Vagina (tissue), 2 donors: Measurements from ENCODE around the gene STK11IP. TPM values are rescaled to one million over a fixed set of nuclear protein-coding genes. Genes with fewer than 3 reads are reported as not detected.

Source experiments
- DNase-seq, 2 donors: peaks; one replicate each; pipeline ENCODE4 v3.0.0-alpha.2; 2017; ENCODE audit errors: extremely low spot score in 2 of 2
- H3K27ac ChIP-seq: fragments of 200-600 bp; sonication (generic); one replicate; pipeline ENCODE4 v1.5.1; 2019
- H3K27me3 ChIP-seq: fragments of 200-600 bp; sonication (generic); one replicate; pipeline ENCODE4 v1.5.1; 2019
- H3K36me3 ChIP-seq, 2 donors: fragments of 200-600 bp; sonication (generic); one replicate each; pipeline ENCODE4 v1.5.1; 2017 to 2019
- H3K4me1 ChIP-seq: fragments of 200-600 bp; sonication (generic); one replicate; pipeline ENCODE4 v1.5.1; 2019
- H3K4me3 ChIP-seq, 2 donors: fragments of 200-600 bp; sonication (generic); 1 replicate in 1 of 2; 2 replicates in 1 of 2; pipeline ENCODE4 v1.5.1; 2016 to 2019
- H3K9me3 ChIP-seq: fragments of 200-600 bp; sonication (generic); one replicate; pipeline ENCODE4 v1.5.1; 2019
- CTCF ChIP-seq, 3 experiments: fragments of 450-650 bp in 2 of 3; fragments of 200-600 bp in 1 of 3; sonication (generic) in 1 of 3; IDR thresholded peaks; one replicate each; pipeline ENCODE4 v1.5.1; 2017 to 2019; ENCODE audit warnings: antibody characterized with exemption in 3 of 3, mild to moderate bottlenecking in 2 of 3, moderate library complexity in 2 of 3
- POLR2A ChIP-seq, 2 donors: fragments of 450-650 bp; IDR thresholded peaks; one replicate each; pipeline ENCODE4 v1.6.1; 2017; ENCODE audit warnings: antibody characterized with exemption in 2 of 2, mild to moderate bottlenecking in 2 of 2, moderate library complexity in 2 of 2
- POLR2AphosphoS5 ChIP-seq, 2 donors: sonication (generic); formaldehyde crosslinking; IDR thresholded peaks; one replicate each; pipeline ENCODE4 v1.9.0; 2017; ENCODE audit warnings: antibody characterized with exemption in 2 of 2, mild to moderate bottlenecking in 2 of 2, low read depth in 1 of 2; ENCODE audit not compliant: insufficient read depth in 1 of 2
- intact Hi-C: fragments of 100-400 bp; cut with DNase I; formaldehyde crosslinking; loops from one replicate; pipeline ENCODE4 v1.15.1; 2023
- total RNA-seq: library from RNA; depleted of rRNA; stranded (reverse); fragments of >200 nt; gene quantifications from one replicate; pipeline ENCODE4 v1.2.3, GENCODE V29; 2016

Gene STK11IP
- total RNA-seq, 1 donor from 2014 or later, result 11.3 TPM

- no peaks in the 10 kb centered on the region for H3K9me3 ChIP-seq
- TF ChIP-seq POLR2AphosphoS5 (IDR thresholded peaks at IDR 0.05; ENCODE audit: insufficient read depth in 1 of 2, low read depth in 1 of 2) (no peak), CTCF (IDR thresholded peaks at IDR 0.05) (no peak), POLR2A (IDR thresholded peaks at IDR 0.05) (no peak)
- peaks cover 0 to 11% of the 10 kb centered on the region in 2 donors for H3K36me3 ChIP-seq
- no peak overlapping the region for H3K4me3 ChIP-seq
- H3K27me3 ChIP-seq, result no peaks in the 10 kb centered on the region
- DNase-seq, result no peak
- no peaks in the 10 kb centered on the region for H3K4me1 ChIP-seq
- intact Hi-C loops, result no loop called here
- H3K27ac ChIP-seq, result no peak overlapping the region
These were observed 36.8 kb upstream of the STK11IP start for GRCh38 chr2:219560893-219561178.

DNA sequence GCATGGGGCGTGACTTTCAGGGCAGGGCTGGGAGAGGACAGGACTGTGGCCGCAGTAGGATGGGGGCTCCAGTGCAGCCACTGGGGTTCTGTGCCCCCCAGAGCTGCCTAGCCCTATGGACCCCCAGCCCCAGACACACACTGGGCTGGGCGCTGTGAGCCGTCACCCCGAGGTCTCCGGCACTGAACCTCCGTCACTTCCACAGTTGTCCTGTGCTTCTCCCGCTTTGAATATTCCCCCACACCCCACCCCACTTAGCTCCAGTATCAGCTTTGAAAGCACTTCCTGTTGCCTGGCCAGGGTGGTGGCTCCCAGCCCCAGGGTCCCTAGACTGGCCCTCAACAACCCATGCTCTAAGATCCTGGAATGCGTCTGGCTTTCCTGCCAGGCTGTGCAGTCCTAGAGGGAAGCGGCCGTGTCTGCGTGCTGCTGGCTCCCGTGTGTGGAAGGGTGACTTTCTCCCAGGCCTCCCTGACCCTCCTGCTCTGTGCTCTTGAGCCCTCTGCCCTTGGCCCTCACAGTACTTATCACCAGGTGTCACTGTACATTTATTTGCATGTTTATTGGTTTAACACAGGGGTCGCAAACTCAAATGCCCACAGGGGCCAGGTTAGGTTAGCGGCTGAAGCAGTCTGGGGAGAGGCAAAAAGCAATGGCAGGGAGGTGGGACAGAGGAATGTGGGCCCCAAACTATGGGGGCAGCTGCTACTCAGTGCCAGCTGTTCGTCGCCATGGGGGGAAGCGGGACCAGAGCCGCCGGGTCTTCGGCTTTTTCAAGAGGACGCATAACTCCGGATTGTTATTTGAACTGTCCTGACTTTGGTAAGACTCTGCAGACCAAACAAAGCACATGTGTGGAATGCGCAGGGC lies 36.2 kb upstream of the STK11IP start:
- no peaks in the 10 kb centered on the region for H3K27me3 ChIP-seq
- H3K9me3 ChIP-seq, result no peaks in the 10 kb centered on the region
- H3K4me1 ChIP-seq, result no peaks in the 10 kb centered on the region
- H3K27ac ChIP-seq, result no peak overlapping the region
- TF ChIP-seq POLR2A (IDR thresholded peaks at IDR 0.05) (no peak), CTCF (IDR thresholded peaks at IDR 0.05) (no peak), POLR2AphosphoS5 (IDR thresholded peaks at IDR 0.05; ENCODE audit: insufficient read depth in 1 of 2, low read depth in 1 of 2) (no peak)
- no peak overlapping the region for H3K4me3 ChIP-seq
- no peak for DNase-seq
- H3K36me3 ChIP-seq, result peaks cover 0 to 11% of the 10 kb centered on the region in 2 donors
- intact Hi-C loops, result no loop called here

DNA sequence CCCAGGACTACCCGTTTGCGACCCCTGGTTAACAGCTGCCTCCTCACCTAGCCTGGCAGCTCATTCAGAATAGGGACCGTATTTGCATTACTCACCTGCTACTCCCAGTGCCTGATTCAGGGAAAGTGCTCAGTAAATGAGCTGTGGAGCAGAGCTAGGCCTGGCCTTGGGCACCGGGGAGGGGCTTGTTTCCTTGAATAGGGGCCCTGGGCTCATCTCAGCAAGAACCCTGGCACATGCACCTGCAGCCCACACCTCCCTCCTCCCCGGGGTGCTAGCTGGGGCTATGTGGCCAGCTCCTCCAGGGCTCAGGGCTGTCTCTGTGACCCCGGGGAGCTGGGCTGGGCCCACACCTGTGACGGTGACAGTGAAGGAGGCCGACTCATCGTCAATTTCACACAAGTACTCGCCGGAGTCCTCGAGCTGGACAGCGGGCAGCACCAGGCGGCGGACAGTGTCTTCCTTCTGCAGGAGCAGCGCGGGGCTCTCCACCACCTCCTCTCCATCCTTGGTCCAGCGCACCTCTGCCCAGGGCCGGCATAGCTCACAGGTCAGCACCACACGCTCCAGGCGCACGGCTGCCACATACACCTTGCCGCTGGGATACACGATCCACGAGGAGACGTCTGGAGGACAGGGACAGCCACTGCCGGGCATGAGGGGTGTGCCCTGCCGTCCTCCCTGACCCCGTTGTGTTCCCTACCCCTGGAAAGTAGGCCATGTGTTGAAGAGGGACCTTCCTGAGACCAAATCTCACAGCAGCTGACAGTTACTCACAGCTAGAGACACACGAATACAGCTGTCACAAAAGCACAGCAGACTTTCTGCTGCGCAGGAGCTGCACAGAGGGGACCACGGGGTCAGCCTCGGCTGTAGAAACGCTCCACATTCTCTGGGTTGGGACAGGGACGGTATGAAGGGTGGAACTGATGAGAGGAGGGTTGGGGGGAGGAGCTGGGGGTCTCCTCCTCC lies 35.3 kb upstream of the STK11IP start:
- H3K4me3 ChIP-seq, result no peak overlapping the region
- no peak for DNase-seq
- TF ChIP-seq CTCF (IDR thresholded peaks at IDR 0.05) (no peak), POLR2AphosphoS5 (IDR thresholded peaks at IDR 0.05; ENCODE audit: insufficient read depth in 1 of 2, low read depth in 1 of 2) (no peak), POLR2A (IDR thresholded peaks at IDR 0.05) (no peak)
- no peaks in the 10 kb centered on the region for H3K4me1 ChIP-seq
- no peak overlapping the region for H3K27ac ChIP-seq
- H3K36me3 ChIP-seq, result peaks cover 0 to 11% of the 10 kb centered on the region in 2 donors
- no peaks in the 10 kb centered on the region for H3K9me3 ChIP-seq
- no peaks in the 10 kb centered on the region for H3K27me3 ChIP-seq
- intact Hi-C loops, result no loop called here

DNA sequence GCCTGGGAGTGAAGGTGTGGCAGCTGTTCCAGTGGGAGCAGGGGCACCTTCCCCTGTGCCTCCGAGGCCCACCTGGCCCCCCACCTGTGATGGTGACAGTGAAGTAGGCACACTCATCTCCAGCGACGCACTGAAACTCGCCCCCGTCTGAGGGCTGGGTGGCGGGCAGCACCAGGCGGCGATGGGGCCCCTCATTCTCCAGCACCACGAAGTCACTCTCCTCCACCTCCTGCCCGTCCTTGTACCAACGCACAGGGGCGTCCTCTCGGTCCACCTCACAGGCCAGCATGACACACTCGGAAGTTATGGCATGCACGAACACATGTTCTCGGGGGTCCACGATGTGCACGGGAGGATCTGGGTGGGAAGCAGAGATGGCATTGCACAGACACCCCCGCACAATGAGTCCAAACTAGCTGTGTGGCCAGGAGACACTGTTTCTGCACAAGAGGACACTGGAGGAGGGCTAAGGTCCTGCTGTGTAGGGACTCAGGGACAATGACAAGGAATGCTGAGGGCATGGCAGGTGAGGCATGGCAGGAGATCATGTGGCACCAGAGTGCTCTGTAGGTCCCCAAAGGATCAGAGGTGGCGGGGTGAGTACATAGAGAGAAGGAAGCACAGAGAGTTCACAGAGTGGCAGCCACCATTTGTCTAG lies 34.3 kb upstream of the STK11IP start:
- Histone ChIP-seq H3K27ac (no peak overlapping the region), H3K9me3 (no peaks in the 10 kb centered on the region), H3K4me3 (no peak overlapping the region), H3K36me3 (peaks cover 0 to 11% of the 10 kb centered on the region in 2 donors), H3K27me3 (no peaks in the 10 kb centered on the region), H3K4me1 (no peaks in the 10 kb centered on the region)
- no peak for TF ChIP-seq CTCF (IDR thresholded peaks at IDR 0.05)
- TF ChIP-seq POLR2A (IDR thresholded peaks at IDR 0.05), result no peak
- no peak for TF ChIP-seq POLR2AphosphoS5 (IDR thresholded peaks at IDR 0.05; ENCODE audit: insufficient read depth in 1 of 2, low read depth in 1 of 2)
- DNase-seq, result no peak
- intact Hi-C loops, result no loop called here
